HG02798 (cell line): ENCODE measurements around the gene GNLY.

Experiments
- ATAC-seq: cut with Tn5 transposase; IDR thresholded peaks from one replicate; pipeline ENCODE4 v1.9.1; 2021; ENCODE audit warnings: mild to moderate bottlenecking; ENCODE audit not compliant: unreplicated experiment, poor library complexity

GNLY gene

GRCh38 chr2:85741211-85741832 is 47.2 kb downstream of the GNLY start:
- ATAC-seq, result no peak

- no peak for ATAC-seq
These were observed 47.8 kb downstream of the GNLY start for GRCh38 chr2:85741833-85742455.

GRCh38 chr2:85743304-85743978 is 49.3 kb downstream of the GNLY start:
- no peak for ATAC-seq

- ATAC-seq, result no peak
These were observed 49.9 kb downstream of the GNLY start for GRCh38 chr2:85744055-85744454.

- ATAC-seq, result no peak
These were observed 50.8 kb downstream of the GNLY start for GRCh38 chr2:85744741-85745601.

- no peak for ATAC-seq
These were observed 51.5 kb downstream of the GNLY start for GRCh38 chr2:85745619-85746018.

GRCh38 chr2:85746321-85747004 is 52.3 kb downstream of the GNLY start:
- no peak for ATAC-seq

- ATAC-seq, result no peak
These were observed 53.3 kb downstream of the GNLY start for GRCh38 chr2:85747441-85747840.

- peak; percentile 63 for ATAC-seq
These were observed 54.0 kb downstream of the GNLY start for GRCh38 chr2:85748039-85748734.
